ENCODE results near the gene FRZB.
A peak's percentile ranks its signal among the peaks of the same experiment; 100 is the strongest.
"Not testable (repeated sequence)": the region's sequence is repeated elsewhere in the genome, so short reads cannot be mapped to it uniquely, and the experiment has no call there.

The FRZB gene

GRCh38 chr2:182891611-182892010, 25.2 kb upstream of the FRZB start:
- FAIRE-seq, result no peak
- no peak for DNase-seq (ENCODE audit: extremely low spot score, insufficient read length, low read depth)

DNA sequence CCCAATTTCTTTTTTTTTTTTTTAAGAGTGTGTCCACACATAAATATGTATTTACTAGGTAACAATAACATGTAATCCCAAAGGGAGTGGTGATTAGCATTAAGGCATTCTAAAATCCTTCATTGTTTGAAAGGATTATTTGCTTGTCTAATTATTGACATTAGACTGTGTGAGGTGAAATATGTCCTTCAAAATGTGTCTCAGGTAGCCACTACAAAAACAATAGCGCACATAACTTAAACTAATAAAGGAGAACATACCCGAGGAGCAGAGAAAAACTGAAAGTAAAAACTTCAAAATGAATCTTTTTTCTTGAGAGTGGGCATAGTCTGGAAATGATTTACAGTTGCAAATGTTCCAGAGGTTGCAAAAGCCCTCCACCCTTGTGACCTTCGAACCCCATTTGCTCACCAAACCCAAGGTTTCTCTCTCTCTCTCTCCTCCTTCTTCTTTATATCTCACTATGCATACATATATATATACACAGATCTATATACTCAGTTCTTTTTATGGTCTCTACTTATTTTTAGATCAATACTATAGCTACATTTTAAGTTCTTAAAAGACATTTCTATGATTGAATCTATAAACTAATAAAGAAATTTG, 24.4 kb upstream of the FRZB start:
- peak; percentile 58 for FAIRE-seq
- no peak for DNase-seq (ENCODE audit: extremely low spot score, insufficient read length, low read depth)

GRCh38 chr2:182890305-182890704, 23.9 kb upstream of the FRZB start:
- no peak for DNase-seq (ENCODE audit: extremely low spot score, insufficient read length, low read depth)
- FAIRE-seq, result no peak

GRCh38 chr2:182887753-182888415, 21.4 kb upstream of the FRZB start:
- DNase-seq (ENCODE audit: extremely low spot score, insufficient read length, low read depth) (no peak), FAIRE-seq (no peak)

GRCh38 chr2:182887093-182887492, 20.7 kb upstream of the FRZB start:
- DNase-seq (ENCODE audit: extremely low spot score, insufficient read length, low read depth) (no peak), FAIRE-seq (no peak)

- DNase-seq (ENCODE audit: extremely low spot score, insufficient read length, low read depth) (no peak), FAIRE-seq (no peak)
Measured at GRCh38 chr2:182885771-182886170, 19.3 kb upstream of the FRZB start.

GRCh38 chr2:182883451-182883850, 17.0 kb upstream of the FRZB start:
- no peak for FAIRE-seq
- DNase-seq (ENCODE audit: extremely low spot score, insufficient read length, low read depth), result no peak

- not testable (repeated sequence) for DNase-seq (ENCODE audit: extremely low spot score, insufficient read length, low read depth); FAIRE-seq
Measured at GRCh38 chr2:182880100-182880499, 13.7 kb upstream of the FRZB start.

- FAIRE-seq; DNase-seq (ENCODE audit: extremely low spot score, insufficient read length, low read depth): not testable (repeated sequence)
Measured at GRCh38 chr2:182876653-182877052, 10.2 kb upstream of the FRZB start.

DNA sequence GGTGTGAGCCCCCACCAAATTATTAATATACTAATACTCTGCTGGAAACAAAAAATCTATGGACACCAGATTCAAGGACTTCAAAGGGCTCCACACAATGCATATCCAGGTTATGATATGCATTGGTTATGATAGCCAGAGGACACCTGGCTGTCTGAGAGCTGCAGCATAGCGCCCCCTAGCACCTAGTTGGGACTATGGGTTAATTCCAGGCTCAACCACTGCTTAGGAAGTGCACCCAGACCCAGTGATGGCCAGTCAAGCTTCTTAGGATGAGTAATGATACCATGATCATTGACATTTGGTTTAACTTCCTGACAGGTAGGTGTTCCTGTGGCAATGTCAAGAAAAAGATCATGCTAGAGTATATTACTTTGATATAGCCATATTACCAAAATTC, 3.8 kb upstream of the FRZB start:
- DNase-seq (ENCODE audit: extremely low spot score, insufficient read length, low read depth), result no peak
- no peak for FAIRE-seq

DNA sequence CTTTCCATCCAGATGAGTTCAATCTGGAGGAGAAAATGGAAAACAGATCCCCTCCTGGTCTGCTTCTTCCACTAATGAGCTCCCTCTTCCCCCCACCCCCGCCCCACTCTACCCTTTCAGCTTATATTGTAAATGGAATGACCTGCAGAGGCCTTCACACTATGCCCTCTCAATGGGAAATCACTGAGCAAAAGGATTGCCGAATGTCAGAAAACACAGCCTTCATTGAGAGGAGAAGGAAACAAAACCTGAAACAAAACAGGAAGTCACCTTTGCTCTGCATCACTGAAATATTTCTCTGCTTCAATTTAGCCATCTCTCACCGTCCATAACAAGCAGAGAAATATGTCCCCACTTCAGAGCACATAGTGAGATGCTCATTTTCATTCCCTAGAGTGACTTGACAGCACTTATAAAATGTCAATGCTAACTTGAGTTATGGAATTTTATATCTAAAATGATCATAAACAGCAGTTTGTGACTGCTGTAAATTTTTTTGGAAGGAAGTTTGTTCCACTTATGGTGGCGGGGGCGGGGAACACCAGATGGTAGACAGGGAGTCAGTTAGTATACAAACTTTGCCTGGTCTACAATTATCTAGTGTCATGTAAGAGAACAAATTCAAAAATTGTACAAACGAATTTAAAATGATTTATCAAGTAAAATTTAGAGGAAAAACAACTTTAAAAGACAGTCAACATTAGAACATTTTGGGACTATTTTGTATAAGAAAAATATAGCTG, 1.8 kb upstream of the FRZB start:
- DNase-seq (ENCODE audit: extremely low spot score, insufficient read length, low read depth) (no peak), FAIRE-seq (no peak)

GRCh38 chr2:182867426-182868053, 1.1 kb upstream of the FRZB start:
- FAIRE-seq (no peak), DNase-seq (ENCODE audit: extremely low spot score, insufficient read length, low read depth) (no peak)

DNA sequence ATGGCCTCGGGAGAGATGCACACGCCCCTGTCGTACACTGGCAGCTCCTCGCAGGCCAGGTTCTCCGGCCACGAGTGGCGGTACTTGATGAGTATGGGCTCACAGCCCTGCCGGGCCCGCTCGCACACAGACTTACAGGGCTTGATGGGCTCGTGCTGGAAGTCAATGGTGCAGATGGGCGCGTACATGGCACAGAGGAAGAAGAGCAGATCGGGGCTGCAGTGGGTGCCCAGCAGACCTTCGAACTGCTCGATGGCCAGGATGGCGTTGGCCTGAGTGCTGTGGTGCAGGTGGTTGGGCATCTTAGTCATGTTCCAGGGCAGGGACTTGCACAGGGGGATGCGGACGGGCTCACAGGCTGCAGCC, 359 bp downstream of the FRZB start:
- FAIRE-seq (no peak), DNase-seq (ENCODE audit: extremely low spot score, insufficient read length, low read depth) (no peak)

DNA sequence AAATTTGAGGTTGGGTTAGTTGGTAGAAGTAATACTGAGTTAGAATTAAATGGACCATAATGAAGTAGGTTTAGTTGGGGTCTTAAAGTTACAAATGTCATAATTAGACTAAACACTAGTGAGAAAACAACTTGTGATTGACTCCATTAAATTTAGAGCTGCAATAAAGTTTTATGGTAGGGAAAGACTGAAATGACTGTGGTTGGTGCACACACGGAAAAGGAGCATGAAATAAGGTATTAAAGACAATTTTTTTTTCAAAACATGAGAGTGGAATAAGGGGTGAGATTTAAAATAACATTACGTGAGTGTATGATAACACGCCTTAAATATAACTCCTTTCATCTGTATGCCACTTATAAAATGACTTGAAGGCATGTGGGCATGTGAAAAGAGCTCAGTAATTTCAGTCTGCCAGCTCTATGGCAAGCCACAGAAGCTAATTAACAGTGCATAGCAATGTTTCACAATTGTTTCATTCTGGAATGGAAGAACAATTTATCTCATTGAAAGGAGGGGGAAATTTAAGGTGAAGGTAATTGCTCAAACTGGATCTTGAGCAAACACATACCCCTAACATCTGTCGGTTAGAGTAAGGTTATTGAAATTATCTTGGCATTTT, 1.4 kb downstream of the FRZB start:
- no peak for FAIRE-seq

DNA sequence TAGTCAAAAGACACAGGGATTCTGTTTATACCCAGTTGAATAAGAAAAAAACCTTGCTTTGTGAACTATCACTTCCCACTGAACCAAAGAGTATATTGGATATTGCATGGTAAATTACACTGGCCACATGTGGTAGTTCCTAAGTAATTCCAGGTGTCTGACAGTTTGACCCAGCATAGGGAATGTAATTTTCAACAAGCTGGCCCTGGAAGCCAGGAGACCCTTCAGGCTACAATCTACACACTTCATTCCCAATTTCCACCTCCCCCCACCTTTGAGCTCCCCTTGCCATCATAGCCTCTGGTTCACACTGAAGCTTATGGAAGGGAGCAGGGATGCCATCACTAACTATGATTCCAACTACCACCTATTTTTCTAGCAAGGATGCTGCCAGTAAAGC, 2.8 kb downstream of the FRZB start:
- no peak for FAIRE-seq
- DNase-seq (ENCODE audit: extremely low spot score, insufficient read length, low read depth), result no peak

More for the DNA sequence above, 1.4 kb downstream of the FRZB start:
- no peak for DNase-seq (ENCODE audit: extremely low spot score, insufficient read length, low read depth)

GRCh38 chr2:182862091-182862490, 4.3 kb downstream of the FRZB start:
- DNase-seq (ENCODE audit: extremely low spot score, insufficient read length, low read depth) (no peak), FAIRE-seq (no peak)

- FAIRE-seq (no peak), DNase-seq (ENCODE audit: extremely low spot score, insufficient read length, low read depth) (no peak)
Measured at GRCh38 chr2:182860858-182861257, 5.6 kb downstream of the FRZB start.

GRCh38 chr2:182858671-182859070, 7.8 kb downstream of the FRZB start:
- FAIRE-seq (no peak), DNase-seq (ENCODE audit: extremely low spot score, insufficient read length, low read depth) (no peak)

GRCh38 chr2:182855376-182855775, 11.1 kb downstream of the FRZB start:
- DNase-seq (ENCODE audit: extremely low spot score, insufficient read length, low read depth) (no peak), FAIRE-seq (no peak)

- FAIRE-seq (no peak), DNase-seq (ENCODE audit: extremely low spot score, insufficient read length, low read depth) (no peak)
Measured at GRCh38 chr2:182854375-182855105, 11.9 kb downstream of the FRZB start.
